Upper lobe of left lung (tissue), 6 donors: ENCODE results near the gene ZNF436. TPM values are rescaled to one million over a fixed set of nuclear protein-coding genes. Genes with fewer than 3 reads are reported as not detected.

ENCODE experiments used
- ATAC-seq, 2 donors: fragments of 200-7000 bp; cut with Tn5 transposase; one replicate each; pipeline ENCODE4 v1.9.1; 2022; ENCODE audit warnings: mild to moderate bottlenecking in 2 of 2, moderate library complexity in 2 of 2; ENCODE audit not compliant: low FRiP score in 2 of 2
- DNase-seq, 2 donors: peaks; one replicate each; pipeline ENCODE4 v3.0.0-alpha.2; 2019 to 2020
- H3K27ac ChIP-seq, 4 donors: fragments of 200-600 bp; sonication (generic); one replicate each; pipeline ENCODE4 v1.5.1; 2016 to 2019
- H3K27me3 ChIP-seq, 4 donors: fragments of 200-600 bp; sonication (generic); one replicate each; pipeline ENCODE4 v1.5.1; 2017 to 2019
- H3K36me3 ChIP-seq, 4 donors: fragments of 200-600 bp; sonication (generic); one replicate each; pipeline ENCODE4 v1.5.1; 2016 to 2019
- H3K4me1 ChIP-seq, 4 donors: fragments of 200-600 bp; sonication (generic); one replicate each; pipeline ENCODE4 v1.5.1; 2018 to 2019
- H3K4me3 ChIP-seq, 4 donors: fragments of 200-600 bp; sonication (generic); one replicate each; pipeline ENCODE4 v1.5.1; 2017 to 2019; ENCODE audit warnings: mild to moderate bottlenecking in 2 of 4, moderate library complexity in 1 of 4
- H3K9me3 ChIP-seq, 4 donors: fragments of 200-600 bp; sonication (generic); one replicate each; pipeline ENCODE4 v1.5.1; 2018 to 2019
- CTCF ChIP-seq, 6 experiments: fragments of 450-650 bp in 4 of 6; fragments of 200-600 bp in 2 of 6; sonication (generic) in 2 of 6; IDR thresholded peaks; one replicate each; pipeline ENCODE4 v1.5.1; 2016 to 2019; ENCODE audit warnings: antibody characterized with exemption in 6 of 6
- EP300 ChIP-seq, 4 donors: sonication (generic); formaldehyde crosslinking; IDR thresholded peaks; one replicate each; pipeline ENCODE4 v1.5.1; 2017; ENCODE audit warnings: antibody characterized with exemption in 4 of 4, control low read depth in 2 of 4
- POLR2A ChIP-seq, 4 donors: fragments of 450-650 bp; IDR thresholded peaks; one replicate each; pipeline ENCODE4 v1.5.1; 2016 to 2017; ENCODE audit warnings: antibody characterized with exemption in 4 of 4, mild to moderate bottlenecking in 2 of 4
- POLR2AphosphoS5 ChIP-seq, 2 donors: sonication (generic); formaldehyde crosslinking; IDR thresholded peaks; one replicate each; pipeline ENCODE4 v1.5.1; 2017; ENCODE audit warnings: antibody characterized with exemption in 2 of 2
- WGBS, 2 donors: methylation state at CpG; one replicate each; pipeline ENCODE4 v1.1.5; 2017 to 2018; 5-methylcytosine and 5-hydroxymethylcytosine counted together
- total RNA-seq, 6 donors: library from RNA; depleted of rRNA in 4 of 6; stranded (reverse); fragments of >200 nt in 4 of 6; gene quantifications; one replicate each; pipeline versions ENCODE4 v1.1.0 to v1.2.1, GENCODE V29; 2016 to 2021
- donor health status: DM: no; HTN: no; CAD: no; lungs with moderate emphysema.
- donor health status: DM: no; HTN: yes; CAD: no; lungs with severe emphysema.

Gene ZNF436
- total RNA-seq, 6 donors from 2014 or later = 5.5 to 11.3 (median 8.2) TPM

- Histone ChIP-seq H3K27ac (peak overlapping the region; percentile 52 to 69 (median 56)), H3K4me1 (peaks cover 24 to 38% (median 30%) of the 10 kb centered on the region in 4 donors), H3K9me3 (no peaks in the 10 kb centered on the region), H3K36me3 (peaks cover 0 to 2% (median 0%) of the 10 kb centered on the region in 4 donors), H3K27me3 (no peaks in the 10 kb centered on the region), H3K4me3 (peak overlapping the region in 1 of 4 donors; percentile 2)
- TF ChIP-seq CTCF (IDR thresholded peaks at IDR 0.05) = no peak
- TF ChIP-seq POLR2A (IDR thresholded peaks at IDR 0.05) = no peak
- TF ChIP-seq EP300 (IDR thresholded peaks at IDR 0.05) = no peak
- TF ChIP-seq POLR2AphosphoS5 (IDR thresholded peaks at IDR 0.05) = no peak
- DNase-seq (no peak), ATAC-seq (no peak)
- WGBS, 2 donors = 78 to 82% methylated on average over 4 of the region's 4 CpGs
These were observed 33.7 kb upstream of the ZNF436 start for GRCh38 chr1:23403355-23403734.

- ATAC-seq (peak in 1 of 2 donors; percentile 47), DNase-seq (no peak)
- no peaks in the 10 kb centered on the region for H3K9me3 ChIP-seq
- peak overlapping the region in 3 of 4 donors; percentile 52 to 69 (median 59) for H3K27ac ChIP-seq
- TF ChIP-seq CTCF (IDR thresholded peaks at IDR 0.05) (no peak), EP300 (IDR thresholded peaks at IDR 0.05) (no peak), POLR2A (IDR thresholded peaks at IDR 0.05) (no peak), POLR2AphosphoS5 (IDR thresholded peaks at IDR 0.05) (no peak)
- H3K4me3 ChIP-seq = no peak overlapping the region
- WGBS, 2 donors = 28 to 100% methylated on average over 2 to 6 of the region's 6 CpGs
- H3K27me3 ChIP-seq = no peaks in the 10 kb centered on the region
- H3K36me3 ChIP-seq = no peaks in the 10 kb centered on the region
- H3K4me1 ChIP-seq = peaks cover 24 to 38% (median 30%) of the 10 kb centered on the region in 4 donors
These were observed 33.4 kb upstream of the ZNF436 start for GRCh38 chr1:23403038-23403336.

- Histone ChIP-seq H3K27me3 (no peaks in the 10 kb centered on the region), H3K27ac (peak overlapping the region in 3 of 4 donors; percentile 12 to 69 (median 13)), H3K36me3 (peaks cover 0 to 2% (median 0%) of the 10 kb centered on the region in 4 donors), H3K4me1 (peaks cover 24 to 38% (median 30%) of the 10 kb centered on the region in 4 donors), H3K9me3 (no peaks in the 10 kb centered on the region), H3K4me3 (no peak overlapping the region)
- ATAC-seq = peak in 1 of 2 donors; percentile 70
- 55 to 74% methylated on average over 11 of the region's 11 CpGs for WGBS, 2 donors
- TF ChIP-seq POLR2A (IDR thresholded peaks at IDR 0.05) (no peak), CTCF (IDR thresholded peaks at IDR 0.05) (no peak), POLR2AphosphoS5 (IDR thresholded peaks at IDR 0.05) (peak in 1 of 2 donors; percentile 19)
- peak in 1 of 2 donors; percentile 33 for DNase-seq
These were observed 32.8 kb upstream of the ZNF436 start for GRCh38 chr1:23402286-23403037.

GRCh38 chr1:23401313-23401712 is 31.7 kb upstream of the ZNF436 start:
- no peak for ATAC-seq

GRCh38 chr1:23400324-23401114 is 30.9 kb upstream of the ZNF436 start:
- WGBS, 2 donors = 83 to 89% methylated on average over 5 of the region's 5 CpGs
- H3K27me3 ChIP-seq = no peaks in the 10 kb centered on the region
- peak overlapping the region in 2 of 4 donors; percentile 12 to 13 for H3K27ac ChIP-seq
- H3K4me1 ChIP-seq = peaks cover 24 to 39% (median 28%) of the 10 kb centered on the region in 4 donors
- H3K4me3 ChIP-seq = no peak overlapping the region
- peaks cover 0 to 11% (median 0%) of the 10 kb centered on the region in 4 donors for H3K36me3 ChIP-seq
- TF ChIP-seq POLR2A (IDR thresholded peaks at IDR 0.05) (no peak), EP300 (IDR thresholded peaks at IDR 0.05) (no peak), CTCF (IDR thresholded peaks at IDR 0.05) (no peak), POLR2AphosphoS5 (IDR thresholded peaks at IDR 0.05) (no peak)
- H3K9me3 ChIP-seq = no peaks in the 10 kb centered on the region
- DNase-seq (peak in 1 of 2 donors; percentile 29), ATAC-seq (no peak)

More at GRCh38 chr1:23401313-23401712, 31.7 kb upstream of the ZNF436 start:
- no peak overlapping the region for H3K4me3 ChIP-seq
- H3K27ac ChIP-seq = peak overlapping the region in 2 of 4 donors; percentile 12 to 13
- H3K9me3 ChIP-seq = no peaks in the 10 kb centered on the region
- H3K4me1 ChIP-seq = peaks cover 24 to 38% (median 30%) of the 10 kb centered on the region in 4 donors
- no peak for DNase-seq
- 75 to 94% methylated on average over 6 of the region's 6 CpGs for WGBS, 2 donors
- no peak for TF ChIP-seq POLR2AphosphoS5 (IDR thresholded peaks at IDR 0.05)
- no peaks in the 10 kb centered on the region for H3K27me3 ChIP-seq
- H3K36me3 ChIP-seq = peaks cover 0 to 10% (median 0%) of the 10 kb centered on the region in 4 donors
